HG03135 (cell line): ENCODE data around the gene MMP10.
"Not testable (repeated sequence)": the region's sequence is repeated elsewhere in the genome, so short reads cannot be mapped to it uniquely, and the experiment has no call there.

Experiments used
- ATAC-seq: cut with Tn5 transposase; IDR thresholded peaks from one replicate; pipeline ENCODE4 v1.9.1; 2021; ENCODE audit warnings: mild to moderate bottlenecking, moderate library complexity; ENCODE audit not compliant: unreplicated experiment

Gene MMP10

GRCh38 chr11:102730944-102731343 is 49.5 kb downstream of the MMP10 start:
- not testable (repeated sequence) for ATAC-seq

GRCh38 chr11:102729849-102730815 is 50.3 kb downstream of the MMP10 start:
- no peak for ATAC-seq

- ATAC-seq = no peak
Observed at GRCh38 chr11:102727890-102728289, 52.5 kb downstream of the MMP10 start.

- no peak for ATAC-seq
Observed at GRCh38 chr11:102724904-102725500, 55.4 kb downstream of the MMP10 start, which contains the start of gene MMP8. Gene MMP8, minus strand, starts transcription at chr11:102724954. Its CDS starts 99 bp downstream, at chr11:102724855.

DNA sequence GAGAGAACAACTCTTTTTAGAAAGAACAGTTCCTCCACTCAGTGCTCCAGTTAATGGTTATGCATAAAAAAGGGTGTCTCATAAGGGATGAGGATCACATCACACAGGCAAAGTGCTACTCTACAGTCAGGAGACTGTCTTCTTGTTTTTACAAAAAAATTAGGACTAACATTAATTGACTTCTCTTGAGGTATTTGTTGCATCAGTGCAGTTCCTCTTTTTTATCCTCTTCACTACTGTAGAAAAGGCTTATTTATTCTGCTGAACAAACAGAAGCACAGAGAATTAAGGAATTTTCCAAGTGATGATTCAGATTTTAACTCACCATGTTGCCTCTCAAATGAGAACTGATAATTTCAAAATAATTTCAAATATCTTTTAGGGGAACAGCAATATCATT is 57.6 kb downstream of the MMP10 start:
- ATAC-seq = no peak
